GM12878 (cell line): ENCODE measurements around the gene TTC8. TPM values are rescaled to one million over a fixed set of nuclear protein-coding genes. Genes with fewer than 3 reads are reported as not detected.

Experiments used
- ATAC-seq: fragments of 200-7000 bp; cut with Tn5 transposase; 3 replicates; pipeline ENCODE4 v1.9.1; 2020; ENCODE audit warnings: mild to moderate bottlenecking, moderate library complexity
- BruUV-seq: library from RNA; stranded (reverse); fragments of 400-500 nt; replicated peaks from 2 replicates; lab custom pipeline; 2021; lab: Mats Ljungman, UMichigan
- CTCF ChIA-PET: fragments of 300-600 bp; sonication (Branson Sonifier 250); formaldehyde crosslinking; extraction: SDS; loops from one replicate; lab custom pipeline; 2021; ENCODE audit warnings: inconsistent platforms; lab: Yijun Ruan, JAX
- POLR2A ChIA-PET: fragments of 350-600 bp; formaldehyde crosslinking; extraction: SDS; loops from one replicate; lab custom pipeline; 2021; ENCODE audit warnings: inconsistent platforms; lab: Charles Lee
- RAD21 ChIA-PET: fragments of 300-600 bp; sonication (Branson Sonifier 250); formaldehyde crosslinking; loops from one replicate; lab custom pipeline; 2023; ENCODE audit warnings: antibody characterized with exemption; ENCODE audit not compliant: unreplicated experiment; lab: Charles Lee
- SMC1A ChIA-PET: fragments of 300-600 bp; sonication (Branson Sonifier 250); formaldehyde crosslinking; loops from one replicate; lab custom pipeline; 2023; ENCODE audit not compliant: unreplicated experiment, uncharacterized antibody; lab: Charles Lee
- DNase-seq: peaks from one replicate; pipeline ENCODE4 v3.0.0-alpha.2; 2011; ENCODE audit warnings: low read depth, low spot score
- FAIRE-seq: peaks from 3 replicates; lab custom pipeline; 2011; peaks lifted over from hg19 to GRCh38; lab: Jason Lieb, UNC
- H2AFZ ChIP-seq: 2 replicates; pipeline ENCODE4 v1.6.0; 2011; ENCODE audit warnings: low read depth, low read length, control low read depth; ENCODE audit not compliant: control insufficient read depth
- H3K27ac ChIP-seq: 2 replicates; pipeline ENCODE4 v1.5.1; 2011; ENCODE audit warnings: control low read depth; ENCODE audit not compliant: control insufficient read depth, insufficient read depth
- H3K27me3 ChIP-seq, 2 experiments: replicated peaks in 1 of 2; 2 replicates each; pipeline versions ENCODE4 v1.6.0 to v1.6.1; 2011; ENCODE audit warnings: low read length in 1 of 2; ENCODE audit not compliant: control insufficient read depth in 2 of 2, insufficient read depth in 2 of 2
- H3K36me3 ChIP-seq, 2 experiments: 2 replicates each; pipeline ENCODE4 v1.5.1; 2011; ENCODE audit warnings: low read length in 1 of 2; ENCODE audit not compliant: control insufficient read depth in 2 of 2, insufficient read depth in 2 of 2
- H3K4me1 ChIP-seq: 2 replicates; pipeline ENCODE4 v1.6.1; 2011; ENCODE audit warnings: mild to moderate bottlenecking, low read length, moderate library complexity, mixed read lengths; ENCODE audit not compliant: control insufficient read depth, insufficient read depth
- H3K4me2 ChIP-seq: 2 replicates; pipeline ENCODE4 v1.6.0; 2011; ENCODE audit warnings: control low read depth; ENCODE audit not compliant: control insufficient read depth, insufficient read depth
- H3K4me3 ChIP-seq: fragments of 200-600 bp; sonication (generic); 2 replicates; pipeline ENCODE4 v1.5.1; 2016
- H3K79me2 ChIP-seq: 2 replicates; pipeline ENCODE4 v1.6.0; 2011; ENCODE audit warnings: low read length; ENCODE audit not compliant: control insufficient read depth, insufficient read depth
- H3K9ac ChIP-seq: 2 replicates; pipeline ENCODE4 v1.8.0; 2011; ENCODE audit warnings: low read length, control low read depth, mixed read lengths; ENCODE audit not compliant: control insufficient read depth, insufficient read depth
- H3K9me3 ChIP-seq: replicated peaks from 3 replicates; pipeline ENCODE4 v1.5.1; 2011; ENCODE audit warnings: mild to moderate bottlenecking, low read length; ENCODE audit not compliant: control insufficient read depth, insufficient read depth
- H4K20me1 ChIP-seq: 2 replicates; pipeline ENCODE4 v1.6.0; 2011; ENCODE audit not compliant: control insufficient read depth, insufficient read depth
- ATF2 ChIP-seq: IDR thresholded peaks from 2 replicates; pipeline ENCODE4 v1.6.1; 2012; ENCODE audit warnings: low read length, inconsistent platforms
- CREB1 ChIP-seq: IDR thresholded peaks from 2 replicates; pipeline ENCODE4 v1.6.1; 2012; ENCODE audit warnings: low read depth, mild to moderate bottlenecking, inconsistent platforms
- FOXM1 ChIP-seq: IDR thresholded peaks from 2 replicates; pipeline ENCODE4 v1.6.1; 2012; ENCODE audit warnings: low read depth, mild to moderate bottlenecking, inconsistent platforms, low read length, moderate library complexity
- GATAD2B ChIP-seq: fragments of 450-650 bp; conservative IDR thresholded peaks from 2 replicates; pipeline ENCODE4 v1.6.1; 2017; ENCODE audit warnings: low read depth, mild to moderate bottlenecking, moderate library complexity
- IKZF1 ChIP-seq: fragments of 450-650 bp; conservative IDR thresholded peaks from 2 replicates; pipeline ENCODE4 v1.6.1; 2017; ENCODE audit warnings: antibody characterized with exemption, mild to moderate bottlenecking
- KAT2A ChIP-seq: conservative IDR thresholded peaks from 2 replicates; pipeline ENCODE4 v1.6.1; 2011; ENCODE audit warnings: low read depth, low read length; ENCODE audit not compliant: control insufficient read depth
- NFXL1 ChIP-seq: fragments of 450-650 bp; IDR thresholded peaks from 2 replicates; pipeline ENCODE4 v1.6.1; 2017; ENCODE audit warnings: antibody characterized with exemption, mild to moderate bottlenecking, borderline replicate concordance
- NR2C2 ChIP-seq: IDR thresholded peaks from 2 replicates; pipeline ENCODE4 v1.6.1; 2011; ENCODE audit warnings: borderline replicate concordance, low read depth; ENCODE audit not compliant: control insufficient read depth, insufficient read length
- POLR2AphosphoS2 ChIP-seq: IDR thresholded peaks from 2 replicates; pipeline ENCODE4 v1.6.1; 2011; ENCODE audit warnings: low read depth, mild to moderate bottlenecking, low read length, improper control_type of control experiment, moderate library complexity
- WGBS: methylation state at CpG from one replicate; pipeline ENCODE4 v1.1.6; 2016; ENCODE audit warnings: low lambda C conversion rate; ENCODE audit not compliant: insufficient replicate concordance, insufficient coverage; ENCODE audit errors: missing lambda C conversion rate; 5-methylcytosine and 5-hydroxymethylcytosine counted together
- in situ Hi-C: fragments of 300-500 bp; cut with MboI; formaldehyde crosslinking; loops from 9 replicates; pipeline ENCODE4 v1.14.3; 2018; ENCODE audit warnings: mixed read lengths
- intact Hi-C: fragments of 100-400 bp; cut with micrococcal nuclease; formaldehyde crosslinking; loops from one replicate; pipeline ENCODE4 v1.14.2; 2022; ENCODE audit not compliant: unreplicated experiment
- polyA plus RNA-seq, 11 experiments: library from polyadenylated mRNA; depleted of rRNA in 4 of 11; unstranded in 6 of 11; stranded (reverse) in 5 of 11; fragments of >200 nt; fragmentation: Nextera tagmentation in 4 of 11; fragmentation: Illumina TruSeq in 1 of 11; extraction: Ambion mirVana in 4 of 11; extraction: Trizol in 1 of 11; gene quantifications; 1 replicate in 1 of 11; 2 replicates in 10 of 11; pipeline versions ENCODE4 v1.2.1 to v1.2.3, GENCODE V29; 2011 to 2016; ENCODE audit warnings: inconsistent platforms in 2 of 11, missing spikeins in 2 of 11, low read depth in 1 of 11
- total RNA-seq, 4 experiments: library from RNA; depleted of rRNA in 3 of 4; stranded (reverse); fragments of >200 nt in 3 of 4; fragmentation: Illumina TruSeq in 1 of 4; extraction: Trizol in 1 of 4; gene quantifications; 2 replicates each; pipeline versions ENCODE4 v1.2.1 to v1.2.3, GENCODE V29; 2013 to 2021
- TF ChIP-seq, protein P1 (sequence below): IDR thresholded peaks from 2 replicates; pipeline ENCODE4 v1.6.1; 2012; ENCODE audit warnings: improper control_type of control experiment, low read depth, low read length; ENCODE audit not compliant: insufficient replicate concordance

Gene TTC8
- total and polyA plus RNA-seq, 10 of the 15 experiments (the other 5 are each of a cell fraction or from before 2014, with no cell fraction given): 1.5 to 4.6 (median 2.5) TPM

GRCh38 chr14:88871429-88871828 is 47.0 kb downstream of the TTC8 start:
- H3K9me3 ChIP-seq: no peaks in the 10 kb centered on the region
- no peak overlapping the region for H3K27ac ChIP-seq
- RAD21 ChIA-PET: no interaction called here
- H3K4me2 ChIP-seq: no peak overlapping the region
- no peaks in the 10 kb centered on the region for H4K20me1 ChIP-seq
- POLR2A ChIA-PET: no interaction called here
- SMC1A ChIA-PET: no interaction called here
- H3K27me3 ChIP-seq: no peaks in the 10 kb centered on the region
- no peak overlapping the region for H3K9ac ChIP-seq
- H3K4me1 ChIP-seq: no peaks in the 10 kb centered on the region
- no peak overlapping the region for H2AFZ ChIP-seq
- CTCF ChIA-PET: interaction anchor here (0.6 to 1.8 kb wide), 4 partner anchors 15 to 382 kb away, joined by 3 to 4 read pairs (median 4); no protein-coding TSS in a partner anchor
- intact Hi-C loops: no loop called here
- no TSS peak for BruUV-seq
- H3K36me3 ChIP-seq: no peaks in the 10 kb centered on the region
- TF ChIP-seq NR2C2: no peak
- TF ChIP-seq CREB1: no peak
- TF ChIP-seq ATF2: no peak
- TF ChIP-seq, all 136 proteins: peak for 0
- FAIRE-seq (no peak), DNase-seq (no peak), ATAC-seq (no peak)
- Histone ChIP-seq H3K79me2 (no peaks in the 10 kb centered on the region), H3K4me3 (no peak overlapping the region)
- WGBS: 69% methylated on average over 3 of the region's 3 CpGs
- in situ Hi-C loops: no loop called here

DNA sequence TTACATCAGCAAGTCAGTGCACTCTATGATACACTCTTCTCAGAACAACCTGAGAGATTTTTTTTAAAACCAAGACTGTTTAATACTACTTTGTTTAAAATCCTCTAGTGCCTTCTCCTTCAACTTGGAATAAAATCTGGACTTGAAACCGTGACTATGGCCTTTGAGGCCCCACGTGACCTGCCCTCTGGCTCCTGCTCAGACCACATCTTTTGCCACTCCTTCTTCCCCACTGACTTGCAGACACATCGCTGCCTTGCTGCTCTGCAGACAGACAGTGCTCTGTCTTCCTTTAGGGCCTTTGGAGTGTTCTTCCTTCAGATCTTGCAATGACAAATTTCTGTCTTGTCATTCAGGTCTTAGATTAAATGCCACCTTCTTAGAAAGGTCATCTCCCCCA is 48.5 kb downstream of the TTC8 start:
- in situ Hi-C loops (no loop called here), intact Hi-C loops (no loop called here)
- Histone ChIP-seq H4K20me1 (no peaks in the 10 kb centered on the region), H3K4me2 (no peak overlapping the region), H3K9ac (no peak overlapping the region), H3K4me3 (no peak overlapping the region), H3K36me3 (no peaks in the 10 kb centered on the region), H3K27ac (no peak overlapping the region), H3K79me2 (no peaks in the 10 kb centered on the region), H3K9me3 (no peaks in the 10 kb centered on the region), H3K27me3 (no peaks in the 10 kb centered on the region), H3K4me1 (no peaks in the 10 kb centered on the region), H2AFZ (no peak overlapping the region)
- no peak for FAIRE-seq
- DNase-seq: no peak
- ChIA-PET POLR2A (interaction anchor here (0.6 kb wide), 1 partner anchor 203 kb away, joined by 4 read pairs; no protein-coding TSS in a partner anchor), RAD21 (no interaction called here), CTCF (no interaction called here), SMC1A (no interaction called here)
- ATAC-seq: no peak
- WGBS: 81% methylated on average over 3 of the region's 3 CpGs
- TF ChIP-seq GATAD2B: no peak
- TF ChIP-seq KAT2A: no peak
- no peak for TF ChIP-seq CREB1
- TF ChIP-seq POLR2AphosphoS2: no peak
- TF ChIP-seq NFXL1: no peak
- TF ChIP-seq, protein P1, sequence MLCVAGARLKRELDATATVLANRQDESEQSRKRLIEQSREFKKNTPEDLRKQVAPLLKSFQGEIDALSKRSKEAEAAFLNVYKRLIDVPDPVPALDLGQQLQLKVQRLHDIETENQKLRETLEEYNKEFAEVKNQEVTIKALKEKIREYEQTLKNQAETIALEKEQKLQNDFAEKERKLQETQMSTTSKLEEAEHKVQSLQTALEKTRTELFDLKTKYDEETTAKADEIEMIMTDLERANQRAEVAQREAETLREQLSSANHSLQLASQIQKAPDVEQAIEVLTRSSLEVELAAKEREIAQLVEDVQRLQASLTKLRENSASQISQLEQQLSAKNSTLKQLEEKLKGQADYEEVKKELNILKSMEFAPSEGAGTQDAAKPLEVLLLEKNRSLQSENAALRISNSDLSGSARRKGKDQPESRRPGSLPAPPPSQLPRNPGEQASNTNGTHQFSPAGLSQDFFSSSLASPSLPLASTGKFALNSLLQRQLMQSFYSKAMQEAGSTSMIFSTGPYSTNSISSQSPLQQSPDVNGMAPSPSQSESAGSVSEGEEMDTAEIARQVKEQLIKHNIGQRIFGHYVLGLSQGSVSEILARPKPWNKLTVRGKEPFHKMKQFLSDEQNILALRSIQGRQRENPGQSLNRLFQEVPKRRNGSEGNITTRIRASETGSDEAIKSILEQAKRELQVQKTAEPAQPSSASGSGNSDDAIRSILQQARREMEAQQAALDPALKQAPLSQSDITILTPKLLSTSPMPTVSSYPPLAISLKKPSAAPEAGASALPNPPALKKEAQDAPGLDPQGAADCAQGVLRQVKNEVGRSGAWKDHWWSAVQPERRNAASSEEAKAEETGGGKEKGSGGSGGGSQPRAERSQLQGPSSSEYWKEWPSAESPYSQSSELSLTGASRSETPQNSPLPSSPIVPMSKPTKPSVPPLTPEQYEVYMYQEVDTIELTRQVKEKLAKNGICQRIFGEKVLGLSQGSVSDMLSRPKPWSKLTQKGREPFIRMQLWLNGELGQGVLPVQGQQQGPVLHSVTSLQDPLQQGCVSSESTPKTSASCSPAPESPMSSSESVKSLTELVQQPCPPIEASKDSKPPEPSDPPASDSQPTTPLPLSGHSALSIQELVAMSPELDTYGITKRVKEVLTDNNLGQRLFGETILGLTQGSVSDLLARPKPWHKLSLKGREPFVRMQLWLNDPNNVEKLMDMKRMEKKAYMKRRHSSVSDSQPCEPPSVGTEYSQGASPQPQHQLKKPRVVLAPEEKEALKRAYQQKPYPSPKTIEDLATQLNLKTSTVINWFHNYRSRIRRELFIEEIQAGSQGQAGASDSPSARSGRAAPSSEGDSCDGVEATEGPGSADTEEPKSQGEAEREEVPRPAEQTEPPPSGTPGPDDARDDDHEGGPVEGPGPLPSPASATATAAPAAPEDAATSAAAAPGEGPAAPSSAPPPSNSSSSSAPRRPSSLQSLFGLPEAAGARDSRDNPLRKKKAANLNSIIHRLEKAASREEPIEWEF: no peak
- TF ChIP-seq FOXM1: no peak
- TF ChIP-seq IKZF1: no peak
- no TSS peak for BruUV-seq
